ENCODE data around the gene FAM8A1. TPM values are rescaled to one million over a fixed set of nuclear protein-coding genes. Genes with fewer than 3 reads are reported as not detected.

Gene FAM8A1
- total RNA-seq, 3 donors from 2014 or later, result 35.1 to 49.2 (median 44.0) TPM

DNA sequence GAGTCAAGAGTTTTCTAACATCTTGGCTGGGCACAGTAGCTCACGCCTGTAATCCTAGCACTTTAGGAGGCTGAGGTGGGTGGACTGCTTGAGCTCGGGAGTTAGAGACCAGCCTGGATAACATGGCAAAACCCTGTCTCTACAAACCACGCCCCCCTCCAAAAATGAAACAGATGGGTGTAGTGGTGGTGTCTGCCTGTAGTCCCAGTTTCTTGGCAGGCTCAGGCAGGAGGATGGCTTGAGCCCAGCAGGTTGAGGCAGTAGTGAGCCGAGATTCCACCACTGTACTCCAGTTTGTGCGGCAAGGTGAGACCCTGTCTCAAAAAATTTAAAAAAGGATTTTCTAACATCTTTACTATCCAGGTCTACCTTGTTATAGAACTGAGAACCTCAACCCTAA lies 22.0 kb downstream of the FAM8A1 start:
- no peaks in the 10 kb centered on the region for H3K4me1 ChIP-seq (ENCODE audit: low read depth)
- no peak for DNase-seq
- peaks cover 19% of the 10 kb centered on the region for H3K36me3 ChIP-seq (ENCODE audit: low read depth)
- ATAC-seq, result no peak
- no peak overlapping the region for H3K4me3 ChIP-seq
- H3K9me3 ChIP-seq, result no peaks in the 10 kb centered on the region
- intact Hi-C loops (cut with DNase I, micrococcal nuclease), result no loop called here
- no peak for TF ChIP-seq CTCF (IDR thresholded peaks at IDR 0.05)

- DNase-seq (no peak), ATAC-seq (no peak)
- H3K4me3 ChIP-seq, result no peak overlapping the region
- H3K36me3 ChIP-seq (ENCODE audit: low read depth), result peaks cover 19% of the 10 kb centered on the region
- no peaks in the 10 kb centered on the region for H3K9me3 ChIP-seq
- no peak for TF ChIP-seq CTCF (IDR thresholded peaks at IDR 0.05)
- intact Hi-C loops (cut with DNase I, micrococcal nuclease), result no loop called here
- no peaks in the 10 kb centered on the region for H3K4me1 ChIP-seq (ENCODE audit: low read depth)
Measured at GRCh38 chr6:17624396-17624795, 24.3 kb downstream of the FAM8A1 start.

DNA sequence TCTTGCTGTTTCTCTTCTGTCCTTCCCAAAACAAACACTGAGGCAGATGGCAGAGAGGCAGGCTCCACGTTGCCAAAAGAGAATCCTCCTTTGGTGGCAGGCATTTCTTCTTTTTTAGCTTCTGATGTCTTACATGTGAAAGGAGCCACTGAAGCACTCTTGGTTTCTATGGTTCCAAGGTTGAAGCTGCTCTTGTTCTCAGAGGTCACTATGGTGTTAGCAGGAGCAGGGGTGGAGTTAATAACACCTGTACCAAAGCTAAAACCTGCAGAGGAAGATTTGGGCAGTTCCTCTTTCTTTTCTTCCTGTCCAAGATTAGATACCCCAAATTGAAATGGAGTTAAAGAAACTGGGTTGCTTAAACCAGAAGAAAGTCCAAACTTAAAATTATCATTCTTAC lies 28.8 kb downstream of the FAM8A1 start:
- no peak overlapping the region for H3K4me3 ChIP-seq
- peaks cover 16% of the 10 kb centered on the region for H3K36me3 ChIP-seq (ENCODE audit: low read depth)
- no peak for TF ChIP-seq CTCF (IDR thresholded peaks at IDR 0.05)
- intact Hi-C loops (cut with DNase I, micrococcal nuclease), result no loop called here
- ATAC-seq, result no peak
- H3K9me3 ChIP-seq, result no peaks in the 10 kb centered on the region
- peaks cover 7% of the 10 kb centered on the region for H3K4me1 ChIP-seq (ENCODE audit: low read depth)
- no peak for DNase-seq

DNA sequence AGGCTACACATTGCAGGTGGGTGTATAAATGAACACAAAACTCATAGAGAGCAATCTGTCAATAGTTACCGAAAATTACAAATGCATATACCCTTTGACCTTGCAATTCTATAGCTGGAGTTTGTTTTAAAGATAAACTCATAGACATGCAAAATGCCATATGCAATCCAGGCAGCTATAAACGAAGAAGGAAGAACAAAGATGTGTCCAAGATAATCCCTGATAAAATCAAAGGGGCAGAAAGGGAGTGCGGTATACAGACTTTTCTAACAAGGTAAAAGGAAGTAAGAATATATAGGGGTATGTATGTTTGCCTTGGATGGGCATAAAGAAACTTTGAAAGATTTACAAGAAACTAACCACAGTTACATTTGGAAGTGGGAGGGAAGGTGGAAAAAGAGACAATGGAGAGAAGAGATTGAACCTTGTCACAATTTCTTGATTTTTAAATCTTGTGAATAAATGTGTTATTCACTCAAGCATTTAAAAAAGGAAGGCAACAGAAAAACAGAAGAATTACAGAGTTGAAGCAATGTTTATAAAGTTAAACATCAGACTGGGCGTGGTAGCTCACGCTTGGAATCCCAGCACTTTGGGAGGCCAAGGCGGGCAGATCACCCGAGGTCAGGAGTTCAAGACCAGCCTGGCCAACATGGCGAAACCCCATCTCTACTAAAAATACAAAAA lies 29.9 kb downstream of the FAM8A1 start:
- intact Hi-C loops (cut with DNase I, micrococcal nuclease), result no loop called here
- H3K36me3 ChIP-seq (ENCODE audit: low read depth), result peaks cover 8% of the 10 kb centered on the region
- H3K4me3 ChIP-seq, result no peak overlapping the region
- no peaks in the 10 kb centered on the region for H3K9me3 ChIP-seq
- H3K4me1 ChIP-seq (ENCODE audit: low read depth), result peaks cover 7% of the 10 kb centered on the region
- no peak for TF ChIP-seq CTCF (IDR thresholded peaks at IDR 0.05)
- DNase-seq (no peak), ATAC-seq (peak; percentile 59)

GRCh38 chr6:17630511-17631073 lies 30.5 kb downstream of the FAM8A1 start:
- TF ChIP-seq CTCF (IDR thresholded peaks at IDR 0.05), result no peak
- intact Hi-C loops (cut with DNase I, micrococcal nuclease), result no loop called here
- no peak for DNase-seq
- no peak overlapping the region for H3K4me3 ChIP-seq
- peaks cover 7% of the 10 kb centered on the region for H3K4me1 ChIP-seq (ENCODE audit: low read depth)
- peak; percentile 28 for ATAC-seq
- H3K9me3 ChIP-seq, result no peaks in the 10 kb centered on the region
- peaks cover 1% of the 10 kb centered on the region for H3K36me3 ChIP-seq (ENCODE audit: low read depth)

Measured in mucosa of descending colon (tissue), 3 donors.